Measurements from ENCODE around the gene ABHD3.
"Not testable (repeated sequence)": the region's sequence is repeated elsewhere in the genome, so short reads cannot be mapped to it uniquely, and the experiment has no call there.

ABHD3 gene

DNA sequence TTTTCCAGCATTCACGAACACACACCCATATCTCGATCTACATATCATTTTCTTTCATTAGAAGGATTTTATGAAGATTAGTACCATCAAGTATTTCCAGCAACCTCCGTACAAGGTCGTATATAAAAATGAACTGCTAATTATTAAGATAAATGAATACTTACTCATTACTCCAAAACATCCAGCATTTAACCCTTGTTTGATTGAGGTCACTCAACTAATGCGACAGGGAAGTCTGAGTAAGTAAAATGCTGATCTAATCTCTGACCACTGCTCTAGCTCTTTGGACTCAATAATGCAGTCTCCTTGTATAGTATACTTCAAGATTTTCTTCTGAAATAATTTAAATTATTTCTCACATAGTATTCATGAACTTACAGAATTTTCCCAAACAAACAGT lies 2.0 kb downstream of the ABHD3 start:
- DNase-seq: no peak

DNA sequence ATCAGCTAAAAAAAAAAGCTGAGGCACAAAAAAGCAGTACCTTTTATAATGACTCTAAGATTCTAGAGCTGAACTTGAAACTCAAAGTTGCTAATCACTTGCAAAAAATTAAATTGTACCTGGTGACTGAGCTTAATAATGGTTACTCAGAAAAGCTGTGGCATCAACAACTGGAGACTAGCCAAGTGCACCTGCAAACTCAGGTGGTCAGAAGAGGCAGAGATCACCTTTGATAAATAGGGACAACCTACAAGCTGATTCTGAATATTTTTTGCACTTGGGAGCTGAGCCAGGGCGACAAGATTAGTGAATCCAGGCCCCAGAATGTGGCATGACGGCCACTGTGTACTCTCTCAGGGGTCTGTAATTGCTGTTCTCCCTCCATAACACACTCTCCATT lies 3.0 kb downstream of the ABHD3 start:
- no peak for DNase-seq

DNA sequence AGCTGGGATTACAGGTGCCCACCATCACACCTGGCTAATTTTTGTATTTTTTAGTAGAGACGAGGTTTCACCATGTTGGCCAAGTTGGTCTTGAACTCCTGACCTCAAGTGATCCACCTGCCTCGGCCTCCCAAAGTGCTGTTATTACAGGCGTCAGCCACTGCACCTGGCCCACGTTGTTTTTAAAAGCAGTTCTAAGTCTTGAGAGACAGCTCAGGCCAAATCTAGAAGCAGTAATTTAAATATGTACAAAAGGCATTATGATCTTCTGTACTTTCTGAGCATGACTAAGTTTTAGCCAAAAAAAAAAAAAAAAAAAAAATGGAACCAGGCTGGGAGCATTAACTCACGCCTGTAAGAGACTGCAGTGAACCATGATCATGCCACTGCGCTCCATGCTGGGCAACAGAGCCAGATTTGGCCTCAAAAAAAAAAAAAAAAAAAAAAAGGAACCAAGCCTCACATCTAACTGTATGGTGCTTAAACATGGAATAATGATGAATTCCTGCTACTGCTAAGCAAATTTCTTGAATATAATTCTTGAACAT lies 4.0 kb downstream of the ABHD3 start:
- no peak for DNase-seq

DNA sequence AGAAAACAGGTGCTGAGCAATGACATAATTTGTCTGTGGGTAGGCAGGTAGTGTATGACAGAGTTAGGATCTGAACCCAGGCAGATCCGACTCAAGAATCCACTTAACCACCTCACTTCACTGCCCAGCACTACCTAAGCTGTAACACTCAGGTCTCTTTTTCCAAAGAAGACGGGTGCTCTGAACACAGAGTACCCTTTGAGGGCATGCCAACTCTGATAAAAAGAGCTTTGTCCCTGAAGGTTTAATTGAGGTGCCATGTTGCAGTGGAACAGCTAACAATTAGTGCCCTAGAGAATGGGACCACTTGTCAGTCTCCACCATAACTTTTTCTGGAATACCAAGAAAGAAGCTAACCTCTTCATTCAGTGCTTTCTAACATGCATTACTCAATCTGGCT lies 11.3 kb downstream of the ABHD3 start:
- DNase-seq: no peak

DNA sequence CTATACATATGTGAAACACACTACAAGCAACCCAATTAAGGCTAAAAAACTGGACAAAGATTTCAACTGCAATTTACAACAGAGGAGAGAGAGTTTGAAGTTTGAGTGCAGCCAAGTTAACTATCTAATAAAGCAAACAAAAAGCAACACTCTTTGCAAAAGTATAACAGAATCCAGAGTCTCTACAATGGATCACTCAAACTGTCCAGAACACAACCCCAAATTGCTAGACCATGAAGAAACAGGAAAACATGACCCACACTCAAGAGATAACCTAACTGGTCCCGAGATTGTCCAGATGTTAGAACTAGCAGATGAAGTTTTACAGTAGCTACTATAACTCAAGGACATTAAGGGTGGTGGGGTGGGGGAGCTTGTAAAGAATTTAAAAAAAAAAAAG lies 14.8 kb downstream of the ABHD3 start:
- no peak for DNase-seq

DNA sequence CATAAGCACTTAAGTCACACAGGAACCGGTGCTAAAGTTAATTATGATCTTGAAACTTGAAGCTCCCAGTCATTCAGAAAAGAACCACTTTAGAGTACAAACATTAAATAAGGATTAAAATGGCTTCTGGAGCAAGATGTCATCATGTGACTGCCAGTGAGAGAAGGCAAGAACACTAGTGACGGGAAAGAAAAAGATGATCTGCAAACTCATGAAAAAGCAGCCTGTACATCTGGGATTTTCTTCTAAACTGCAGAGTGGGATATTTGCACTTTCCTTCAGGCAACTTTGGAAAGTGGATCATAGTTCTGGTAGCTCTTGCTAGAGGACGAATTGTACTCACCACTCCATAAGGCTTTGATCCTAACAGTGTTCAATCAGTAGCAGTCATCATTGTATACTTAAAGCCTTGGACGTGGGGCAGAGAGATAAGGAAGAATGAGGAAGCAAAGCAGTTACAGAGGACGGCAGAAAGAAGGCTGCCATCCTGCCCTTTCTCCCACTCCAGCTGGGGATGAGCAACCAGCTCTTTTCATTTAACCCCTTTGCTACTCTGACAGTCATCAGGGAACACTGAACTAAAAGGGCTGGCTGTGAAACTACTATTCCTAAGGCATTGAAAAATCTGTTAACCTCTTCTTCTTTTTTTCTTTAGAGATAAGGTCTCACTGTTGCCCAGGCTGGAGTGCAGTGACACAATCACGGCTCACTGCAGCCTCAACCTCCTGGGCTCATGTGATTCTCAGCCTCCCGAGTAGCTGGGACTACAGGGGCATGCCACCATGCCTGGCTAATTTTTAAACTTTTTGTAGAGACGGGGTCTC lies 18.1 kb downstream of the ABHD3 start:
- DNase-seq: no peak

DNA sequence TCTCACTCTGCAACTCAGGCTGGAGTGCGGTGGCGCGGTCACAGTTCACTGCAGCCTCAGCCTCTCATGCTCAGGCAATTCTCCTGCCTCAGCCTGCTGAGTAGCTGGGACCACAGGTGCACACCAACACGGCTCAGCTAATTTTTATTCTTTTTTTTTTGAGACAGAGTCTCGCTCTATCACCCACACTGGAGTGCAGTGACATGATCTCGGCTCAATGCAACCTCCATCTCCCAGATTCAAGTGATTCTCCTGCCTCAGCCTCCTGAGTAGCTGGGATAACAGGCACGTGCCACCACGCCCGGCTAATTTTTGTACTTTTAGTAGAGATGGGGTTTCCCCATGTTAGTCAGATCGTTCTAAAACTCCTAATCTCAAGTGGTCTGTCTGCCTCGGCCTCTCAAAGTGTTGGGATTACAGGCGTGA lies 19.0 kb downstream of the ABHD3 start:
- not testable (repeated sequence) for DNase-seq

DNA sequence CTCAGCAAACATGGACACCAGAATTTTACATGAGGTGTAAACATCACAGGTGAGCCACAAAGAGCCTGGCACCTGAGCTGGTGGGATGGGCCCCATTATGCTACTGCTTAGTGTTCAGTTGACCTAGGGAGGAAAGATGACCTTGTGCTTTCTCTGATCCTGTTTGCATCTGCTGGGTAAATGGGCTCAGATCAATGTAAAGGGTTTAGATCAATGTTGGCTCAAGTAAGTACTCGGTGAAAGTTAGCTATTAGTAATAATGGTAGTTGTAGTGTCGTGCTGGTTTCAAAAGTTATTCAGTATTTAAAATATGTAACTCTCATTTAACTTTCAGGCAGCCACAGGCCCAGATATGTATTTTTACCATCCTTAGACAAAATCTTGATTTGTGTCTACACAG lies 19.8 kb downstream of the ABHD3 start:
- DNase-seq: no peak

DNA sequence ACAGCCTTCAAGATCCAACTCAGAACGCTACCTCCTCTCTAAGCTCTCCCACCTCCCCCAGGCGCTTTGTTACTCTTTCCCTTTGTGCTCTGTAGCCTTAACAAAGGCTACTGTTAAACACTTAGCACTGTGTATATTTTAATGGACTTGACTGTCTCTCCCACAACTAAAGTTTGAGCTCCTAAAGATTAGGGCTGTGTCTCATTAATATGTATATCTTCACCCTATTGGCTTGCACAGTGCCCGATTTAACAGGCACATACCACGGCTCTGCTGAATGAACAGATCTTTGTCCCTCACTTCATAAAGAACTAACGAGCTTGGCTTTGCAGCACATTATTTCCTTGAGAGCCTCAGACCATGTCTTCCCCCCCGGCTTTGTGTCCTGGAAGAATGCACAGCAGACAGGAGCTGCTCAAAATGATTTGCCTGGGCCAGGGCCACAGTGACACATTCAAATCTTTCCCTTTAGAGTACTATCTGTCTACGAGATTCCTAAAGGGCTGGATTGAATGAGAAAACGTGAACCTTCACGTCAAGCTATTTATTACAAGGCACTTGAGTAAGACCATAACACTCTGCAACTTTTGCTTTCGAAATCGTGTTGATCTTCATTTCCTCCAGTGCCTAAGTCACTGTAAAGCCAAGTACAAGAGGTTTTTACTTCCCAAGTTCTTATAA lies 22.1 kb downstream of the ABHD3 start:
- peak; percentile 69 for DNase-seq

DNA sequence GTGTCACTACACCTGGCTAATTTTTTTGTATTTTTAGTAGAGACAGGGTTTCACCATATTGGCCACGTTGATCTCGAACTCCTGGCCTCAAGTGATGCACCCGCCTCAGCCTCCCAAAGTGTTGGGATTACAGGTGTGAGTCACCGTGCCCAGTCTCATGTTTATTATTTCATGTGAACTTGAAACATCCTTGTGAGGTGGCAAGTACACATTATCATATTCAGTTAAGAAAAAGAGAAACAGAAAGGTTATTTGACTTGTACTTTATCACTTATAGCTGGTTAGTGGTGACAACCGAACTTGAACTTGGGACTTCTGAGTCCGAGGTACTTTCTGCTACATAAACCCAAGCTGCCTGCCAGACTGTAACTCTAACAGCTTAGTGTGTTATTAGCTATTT lies 24.4 kb downstream of the ABHD3 start:
- no peak for DNase-seq

DNA sequence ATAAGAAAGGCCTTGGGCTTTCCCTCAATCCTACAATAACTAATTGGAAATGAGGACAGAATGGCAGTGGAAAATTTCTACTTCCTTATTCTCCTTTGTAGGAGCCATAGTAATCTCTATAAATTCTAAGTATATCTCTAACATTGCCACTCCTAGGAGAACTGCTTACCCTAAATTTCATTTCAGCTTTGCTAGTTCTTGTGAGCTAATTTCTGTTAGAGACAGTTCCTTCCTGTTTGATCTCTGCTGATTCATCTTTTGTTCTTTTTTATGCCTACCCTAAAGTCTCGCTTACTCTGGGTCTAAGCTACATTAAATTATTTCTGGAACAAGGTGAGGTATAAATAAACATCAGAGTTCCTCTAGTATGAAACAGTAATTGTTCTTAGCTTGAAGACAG lies 25.7 kb downstream of the ABHD3 start:
- DNase-seq: no peak

DNA sequence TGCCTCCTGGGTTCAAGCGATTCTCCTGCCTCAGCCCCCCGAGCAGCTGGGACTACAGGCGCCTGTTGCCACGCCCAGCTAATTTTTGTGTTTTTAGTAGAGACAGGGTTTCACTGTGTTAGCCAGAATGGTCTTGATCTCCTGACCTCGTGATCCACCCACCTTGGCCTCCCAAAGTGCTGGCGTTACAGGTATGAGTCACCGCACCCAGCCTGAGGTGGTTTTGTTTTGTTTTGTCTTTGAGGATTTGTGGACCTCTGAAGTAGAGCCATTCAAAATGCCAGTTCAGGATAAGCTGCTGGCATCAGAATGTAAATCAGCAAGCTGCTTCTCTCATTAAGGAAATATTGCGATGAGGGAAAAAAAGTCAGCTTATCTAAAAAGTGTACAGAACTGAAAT lies 29.2 kb downstream of the ABHD3 start:
- peak; percentile 50 for DNase-seq

DNA sequence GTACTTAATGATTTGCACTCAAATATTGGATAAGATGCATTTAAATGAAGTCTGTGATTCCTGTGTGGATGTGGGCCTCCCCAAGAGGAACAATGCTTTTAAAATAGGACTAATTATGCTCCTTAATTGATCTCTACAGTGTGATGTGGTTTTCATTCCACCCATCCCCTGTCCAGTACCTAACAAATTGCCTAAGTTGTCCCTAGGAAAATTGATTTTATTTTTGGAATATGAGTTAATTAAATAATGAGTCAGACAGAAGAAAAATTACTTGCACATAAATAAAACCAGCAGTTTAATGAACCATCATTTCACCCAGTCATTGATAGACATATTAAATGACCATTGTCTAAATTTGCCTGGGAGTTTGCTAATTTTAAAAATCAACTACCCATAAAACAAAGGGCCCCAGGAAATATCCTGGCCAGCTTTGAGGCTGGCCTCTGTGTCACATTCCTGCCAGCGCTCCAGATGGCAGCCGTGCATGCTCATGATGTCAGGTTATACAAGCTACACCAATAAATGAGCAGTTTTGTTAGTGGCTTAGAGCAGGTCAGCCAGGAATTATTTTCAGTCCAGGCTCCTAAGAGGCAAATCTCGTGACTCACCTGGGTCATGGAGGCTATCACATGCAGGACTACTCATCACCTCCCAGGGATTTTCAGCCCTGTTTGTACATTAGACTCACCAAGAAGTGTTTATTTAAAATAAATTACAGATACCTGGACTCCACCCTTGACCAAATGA lies 31.9 kb downstream of the ABHD3 start:
- no peak for DNase-seq

DNA sequence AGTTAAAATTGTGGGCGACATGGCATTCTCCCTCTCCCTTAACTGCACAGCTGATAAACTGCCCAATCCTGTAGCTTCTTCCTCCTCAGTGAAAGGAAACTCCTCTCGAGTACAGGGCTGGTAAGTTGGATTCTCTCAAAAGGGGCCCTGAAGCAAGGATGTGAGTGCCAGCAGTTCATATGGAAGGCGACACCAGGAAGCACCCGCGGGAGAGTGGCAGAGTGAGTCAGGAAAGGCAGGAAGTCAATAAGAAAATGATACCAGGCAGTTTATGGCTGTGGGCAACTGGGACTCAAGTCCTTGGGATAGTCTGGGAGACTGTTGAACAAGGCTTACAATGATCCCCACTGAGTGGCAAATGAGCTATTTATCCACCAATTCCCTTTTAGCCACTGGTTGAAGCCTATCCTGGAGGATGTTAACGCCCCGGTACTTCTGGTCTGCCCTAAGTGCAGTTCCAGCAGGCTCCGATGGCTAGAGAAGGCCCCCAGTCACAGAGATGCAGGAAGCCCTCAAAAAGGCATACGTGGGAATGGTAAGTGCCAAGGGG lies 34.8 kb downstream of the ABHD3 start:
- no peak for DNase-seq

DNA sequence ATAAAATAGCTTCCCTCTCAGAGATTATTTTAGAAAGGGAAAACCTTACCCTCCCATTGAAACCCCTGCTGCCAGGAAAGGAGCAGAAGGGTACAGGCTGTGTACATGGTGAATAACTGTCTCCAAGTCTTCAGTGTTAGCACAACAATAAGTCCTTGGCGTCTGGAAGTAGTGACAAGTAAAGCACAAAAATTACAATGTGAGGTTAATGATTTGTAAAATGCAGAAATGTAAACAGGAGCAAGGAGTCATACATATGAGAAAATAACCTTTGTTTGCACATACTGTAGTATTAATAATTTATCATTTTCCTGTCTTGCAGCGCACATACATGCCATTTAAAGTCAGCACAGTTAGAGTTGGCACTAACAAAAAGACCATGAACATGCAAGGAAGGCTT lies 40.5 kb downstream of the ABHD3 start:
- DNase-seq: no peak

DNA sequence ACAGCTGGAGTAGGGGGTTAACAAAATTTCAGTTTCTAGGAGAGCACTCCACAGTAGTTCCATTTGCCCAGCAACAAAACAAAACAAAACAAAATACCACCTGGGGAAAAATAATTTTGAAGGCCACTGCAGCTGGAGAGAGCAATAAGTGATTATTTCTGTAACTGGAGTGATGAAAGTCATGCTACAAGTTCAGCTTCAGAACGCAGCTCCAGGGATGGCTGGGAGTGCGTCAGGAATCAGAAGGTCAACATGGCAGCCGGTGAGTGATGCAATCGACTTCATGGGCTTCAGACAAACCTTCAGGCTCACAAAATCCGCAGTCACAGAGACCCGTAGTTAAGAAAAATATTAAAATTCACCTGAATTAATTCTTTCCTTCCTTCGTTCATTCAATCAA lies 41.0 kb downstream of the ABHD3 start:
- DNase-seq: no peak

DNA sequence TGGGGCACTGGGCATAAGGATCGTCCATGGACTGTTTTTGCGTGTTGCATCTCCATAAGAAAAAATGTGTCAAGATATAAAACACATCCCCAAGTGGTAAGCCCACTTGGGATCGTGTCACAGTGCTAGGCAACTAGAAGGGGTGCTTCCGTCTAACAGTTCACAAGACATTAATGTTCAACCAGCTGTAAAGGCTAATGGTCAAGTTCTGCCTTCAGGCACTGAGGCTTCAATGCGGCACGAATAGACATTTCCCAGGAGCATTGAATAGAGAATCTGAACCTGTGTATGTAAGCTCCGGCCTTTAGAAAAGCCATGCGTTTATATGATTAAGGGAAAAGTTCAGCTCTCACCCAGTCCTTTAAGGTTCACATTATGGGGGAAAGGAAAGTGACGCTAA lies 42.0 kb downstream of the ABHD3 start:
- no peak for DNase-seq

DNA sequence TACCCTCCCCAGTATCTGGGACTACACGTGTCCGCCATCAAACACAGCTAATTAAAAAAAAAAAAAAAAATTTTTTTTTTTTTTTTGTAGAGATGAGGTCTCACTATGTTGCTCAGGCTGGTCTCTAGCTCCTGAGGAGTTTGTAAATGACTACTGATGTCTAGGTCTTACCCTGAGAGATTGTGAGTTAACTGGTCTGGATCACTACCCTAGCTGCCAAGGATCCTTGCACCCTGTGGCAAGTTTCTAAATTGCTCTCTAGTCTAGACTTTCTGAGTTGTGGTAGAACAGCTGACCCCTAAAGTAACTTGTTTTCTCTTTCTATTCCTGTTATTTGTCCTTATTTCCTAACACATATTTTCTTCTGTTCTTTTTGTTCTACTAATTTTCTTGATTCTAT lies 44.5 kb downstream of the ABHD3 start:
- no peak for DNase-seq

DNA sequence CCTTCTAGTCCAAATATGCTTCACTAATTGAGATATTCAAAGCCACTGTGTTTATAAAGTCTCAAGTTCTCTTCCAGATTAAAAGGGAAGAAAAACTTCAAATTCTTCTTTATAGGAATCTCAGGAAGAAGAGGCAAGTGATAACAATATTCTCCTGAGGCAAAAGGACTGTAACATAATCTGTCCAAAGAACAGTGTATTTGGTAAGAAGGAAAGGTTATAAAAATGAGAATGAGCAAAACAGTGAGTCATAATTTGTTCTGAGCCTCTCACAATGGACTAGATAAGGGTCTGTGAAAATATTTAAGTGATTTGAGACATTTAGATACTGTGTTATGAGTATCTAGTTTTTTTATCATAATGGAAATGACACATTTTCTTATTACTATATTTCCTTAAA lies 48.2 kb downstream of the ABHD3 start:
- DNase-seq: no peak

DNA sequence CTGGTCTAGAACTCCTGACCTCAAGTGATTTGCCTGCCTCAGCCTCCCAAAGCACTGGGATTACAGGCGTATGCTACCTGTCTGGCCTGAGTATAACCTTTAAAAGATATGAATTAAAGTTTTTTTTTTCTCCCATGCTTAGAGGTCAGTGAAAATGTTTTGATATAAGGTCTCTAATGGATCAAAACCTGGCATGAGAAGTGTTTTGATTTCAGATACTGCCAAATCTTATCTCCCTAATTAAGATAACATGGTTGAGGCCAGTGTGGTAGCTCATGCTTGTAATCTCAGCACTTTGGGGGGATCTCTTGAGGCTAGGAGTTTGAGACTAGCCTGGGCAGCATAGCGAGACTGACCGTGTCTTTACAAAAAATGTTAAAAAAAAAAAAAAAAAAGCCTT lies 51.2 kb downstream of the ABHD3 start:
- no peak for DNase-seq

DNA sequence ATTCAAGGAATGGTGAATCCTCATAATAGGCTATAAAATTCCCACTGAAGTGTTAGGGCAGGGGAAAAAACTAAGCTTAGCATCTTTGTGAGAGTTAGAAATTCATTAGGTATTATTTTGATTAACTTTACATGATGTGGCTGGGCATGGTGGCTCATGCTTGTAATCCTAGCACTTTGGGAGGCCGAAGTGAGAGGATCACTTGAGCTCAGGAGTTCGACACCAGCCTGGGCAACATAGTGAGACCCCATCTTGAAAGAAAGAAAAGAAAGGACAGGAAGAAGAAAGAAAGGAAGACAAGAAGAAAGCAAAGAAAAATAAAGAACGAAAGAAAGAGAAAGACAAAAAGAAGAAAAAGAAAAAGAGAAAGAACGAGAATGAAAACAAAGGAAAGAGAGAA lies 52.5 kb downstream of the ABHD3 start:
- no peak for DNase-seq

DNA sequence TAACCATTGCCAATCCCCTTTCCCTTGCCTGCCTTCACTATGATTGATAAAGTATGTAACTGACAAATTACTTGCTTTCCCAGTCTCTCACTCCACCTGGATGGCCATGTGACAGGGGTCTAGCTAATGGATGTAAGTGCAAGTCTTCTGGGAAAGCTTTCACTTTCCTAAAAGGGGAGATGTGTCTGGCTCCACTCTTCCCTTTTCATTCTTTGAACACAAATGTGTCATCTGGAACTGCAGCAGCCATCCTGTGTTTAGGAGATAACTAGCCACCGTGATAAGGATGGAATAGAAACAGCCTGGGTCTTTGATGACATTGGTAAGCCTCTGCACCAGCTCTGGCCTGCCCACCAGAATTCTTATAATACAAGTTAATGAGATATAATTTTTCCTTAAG lies 54.3 kb downstream of the ABHD3 start:
- DNase-seq: no peak

DNA sequence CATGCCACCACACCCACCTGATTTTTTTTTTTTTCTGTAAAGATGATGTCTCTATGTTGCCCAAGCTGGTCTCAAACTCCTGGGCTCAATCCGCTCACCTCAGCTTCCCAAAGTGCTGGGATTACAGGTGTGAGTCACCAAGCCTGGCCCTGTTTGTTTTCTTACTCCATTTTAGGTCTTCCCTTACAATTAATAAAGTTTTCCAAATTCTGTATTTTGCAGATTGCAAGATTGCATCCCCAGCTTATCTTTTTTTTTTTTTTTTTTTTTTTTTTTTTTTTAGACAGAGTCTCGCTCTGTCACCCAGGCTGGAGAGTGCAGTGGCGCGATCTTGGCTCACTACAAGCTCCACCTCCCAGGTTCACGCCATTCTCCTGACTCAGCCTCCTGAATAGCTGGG lies 64.2 kb downstream of the ABHD3 start:
- not testable (repeated sequence) for DNase-seq
